HepG2 (cell line): ENCODE data around the gene ESYT3. TPM values are rescaled to one million over a fixed set of nuclear protein-coding genes. Genes with fewer than 3 reads are reported as not detected.

ENCODE experiments used
- NCOA1 ChIP-seq: sonication (generic); formaldehyde crosslinking; IDR thresholded peaks from 2 replicates; pipeline ENCODE4 v1.9.0; 2021; ENCODE audit warnings: missing genetic modification reagents
- NRL ChIP-seq: sonication (generic); formaldehyde crosslinking; IDR thresholded peaks from 2 replicates; pipeline ENCODE4 v1.5.0; 2020; ENCODE audit warnings: missing genetic modification reagents, mild to moderate bottlenecking, moderate library complexity, borderline replicate concordance
- RBM22 ChIP-seq: fragments of 200-400 bp; formaldehyde crosslinking; optimal IDR thresholded peaks from 2 replicates; pipeline ENCODE3; 2017; ENCODE audit warnings: mild to moderate bottlenecking, low read length, moderate library complexity
- SAFB2 ChIP-seq: sonication (generic); formaldehyde crosslinking; IDR thresholded peaks from 2 replicates; pipeline ENCODE4 v1.5.1; 2020; ENCODE audit warnings: missing genetic modification reagents, low read depth, mild to moderate bottlenecking, borderline replicate concordance
- SRF ChIP-seq: IDR thresholded peaks from 2 replicates; pipeline ENCODE4 v1.6.1; 2011; ENCODE audit warnings: mild to moderate bottlenecking, low read depth, low read length, moderate library complexity
- ZNF256 ChIP-seq: sonication (generic); formaldehyde crosslinking; conservative IDR thresholded peaks from 2 replicates; pipeline ENCODE4 v1.4.0; 2020; ENCODE audit warnings: missing genetic modification reagents
- ZNF326 ChIP-seq: sonication (generic); formaldehyde crosslinking; IDR thresholded peaks from 2 replicates; pipeline ENCODE4 v1.4.0; 2020; ENCODE audit warnings: missing genetic modification reagents, borderline replicate concordance
- ZNF501 ChIP-seq: sonication (generic); formaldehyde crosslinking; IDR thresholded peaks from 2 replicates; pipeline ENCODE4 v1.5.1; 2020; ENCODE audit warnings: mild to moderate bottlenecking, moderate library complexity, missing genetic modification reagents
- ZNF839 ChIP-seq: sonication (generic); formaldehyde crosslinking; IDR thresholded peaks from 2 replicates; pipeline ENCODE4 v1.4.0; 2020; ENCODE audit warnings: missing genetic modification reagents, mild to moderate bottlenecking, borderline replicate concordance
- polyA plus RNA-seq, 8 experiments: library from polyadenylated mRNA; depleted of rRNA in 3 of 8; stranded (reverse) in 7 of 8; unstranded in 1 of 8; fragments of >200 nt; fragmentation: Illumina TruSeq in 4 of 8; extraction: Trizol in 4 of 8; gene quantifications; 2 replicates each; pipeline versions ENCODE4 v1.2.1 to v1.2.3, GENCODE V29; 2011 to 2016; ENCODE audit warnings: low read depth in 4 of 8, missing spikeins in 1 of 8, mixed read lengths in 1 of 8; ENCODE audit not compliant: insufficient read depth in 1 of 8
- total RNA-seq, 5 experiments: library from RNA; depleted of rRNA; stranded (reverse); fragments of >200 nt; fragmentation: Illumina TruSeq; extraction: Trizol; gene quantifications; 2 replicates each; pipeline ENCODE4 v1.2.3, GENCODE V29; 2016; ENCODE audit warnings: low read depth in 1 of 5
- TF ChIP-seq, protein P1 (sequence below): sonication (generic); formaldehyde crosslinking; IDR thresholded peaks from 2 replicates; pipeline ENCODE4 v1.4.0; 2020; ENCODE audit warnings: missing genetic modification reagents
- TF ChIP-seq, protein P2 (sequence below): sonication (generic); formaldehyde crosslinking; conservative IDR thresholded peaks from 2 replicates; pipeline ENCODE4 v1.4.0; 2020; ENCODE audit warnings: missing genetic modification reagents
- TF ChIP-seq, protein P3 (sequence below): IDR thresholded peaks from 2 replicates; pipeline ENCODE4 v1.6.1; 2016; ENCODE audit warnings: mild to moderate bottlenecking
- TF ChIP-seq, protein P4 (sequence below): sonication (generic); formaldehyde crosslinking; IDR thresholded peaks from 2 replicates; pipeline ENCODE4 v1.5.1; 2020; ENCODE audit warnings: mild to moderate bottlenecking, missing genetic modification reagents, moderate library complexity
- TF ChIP-seq, protein P5 (sequence below): sonication (generic); formaldehyde crosslinking; IDR thresholded peaks from 2 replicates; pipeline ENCODE4 v1.4.0; 2020; ENCODE audit warnings: missing genetic modification reagents
- TF ChIP-seq, protein P6 (sequence below): sonication (generic); formaldehyde crosslinking; IDR thresholded peaks from 2 replicates; pipeline ENCODE4 v1.8.0; 2022; ENCODE audit warnings: missing genetic modification reagents, mild to moderate bottlenecking, moderate library complexity, borderline replicate concordance

Gene ESYT3
- total and polyA plus RNA-seq, 2 of the 13 experiments (the other 11 are each of a cell fraction or from before 2014, with no cell fraction given): 1.5 to 4.1 TPM

DNA sequence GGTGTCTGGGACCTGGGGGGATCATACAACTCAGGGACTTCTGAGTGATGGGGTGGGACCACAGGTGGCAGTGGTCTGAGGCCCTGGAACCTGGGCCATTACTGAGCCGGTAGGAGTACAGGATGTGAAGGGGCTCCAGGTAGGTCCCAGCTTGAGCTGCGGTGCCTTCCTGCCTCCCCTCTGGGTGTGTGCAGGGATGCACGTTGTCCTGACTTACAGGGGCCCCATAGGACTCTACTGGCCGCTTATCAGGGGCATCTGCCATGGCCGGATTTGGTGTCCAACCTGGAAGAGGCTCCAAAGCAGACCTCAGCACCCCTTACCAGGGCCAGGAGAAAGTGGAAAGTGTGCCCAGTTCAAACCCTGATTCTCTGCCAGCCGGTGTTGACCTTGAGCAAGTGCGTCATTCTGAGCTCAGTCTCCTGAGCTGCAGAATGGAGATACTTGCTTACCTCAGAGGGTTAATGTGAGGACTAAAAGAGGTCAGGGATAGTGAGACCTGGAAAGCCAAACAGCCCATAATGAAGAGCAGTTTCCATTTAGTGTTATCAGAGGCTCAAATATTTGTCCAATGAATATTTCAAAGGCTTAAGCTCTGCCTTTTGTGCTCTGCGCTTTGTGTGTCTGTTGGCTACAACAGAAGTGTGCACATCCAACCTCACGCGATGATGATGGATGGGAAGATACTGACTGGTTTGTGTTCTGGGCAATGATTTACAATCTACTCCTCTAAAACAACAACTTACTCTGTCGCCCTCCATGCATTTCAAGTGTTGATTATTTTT lies 35.4 kb upstream of the ESYT3 start (continued):
- TF ChIP-seq SAFB2 (CRISPR knock-in tag) (no peak), RBM22 (no peak), ZNF326 (no peak), NCOA1 (no peak), ZNF501 (no peak), NRL (no peak), ZNF839 (CRISPR knock-in tag) (no peak), SRF (no peak), ZNF256 (CRISPR knock-in tag) (no peak)
- TF ChIP-seq, protein P1, sequence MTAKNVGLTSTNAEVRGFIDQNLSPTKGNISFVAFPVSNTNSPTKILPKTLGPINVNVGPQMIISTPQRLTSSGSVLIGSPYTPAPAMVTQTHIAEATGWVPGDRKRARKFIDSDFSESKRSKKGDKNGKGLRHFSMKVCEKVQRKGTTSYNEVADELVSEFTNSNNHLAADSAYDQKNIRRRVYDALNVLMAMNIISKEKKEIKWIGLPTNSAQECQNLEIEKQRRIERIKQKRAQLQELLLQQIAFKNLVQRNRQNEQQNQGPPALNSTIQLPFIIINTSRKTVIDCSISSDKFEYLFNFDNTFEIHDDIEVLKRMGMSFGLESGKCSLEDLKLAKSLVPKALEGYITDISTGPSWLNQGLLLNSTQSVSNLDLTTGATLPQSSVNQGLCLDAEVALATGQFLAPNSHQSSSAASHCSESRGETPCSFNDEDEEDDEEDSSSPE (CRISPR knock-in tag): no peak
- TF ChIP-seq, protein P2, sequence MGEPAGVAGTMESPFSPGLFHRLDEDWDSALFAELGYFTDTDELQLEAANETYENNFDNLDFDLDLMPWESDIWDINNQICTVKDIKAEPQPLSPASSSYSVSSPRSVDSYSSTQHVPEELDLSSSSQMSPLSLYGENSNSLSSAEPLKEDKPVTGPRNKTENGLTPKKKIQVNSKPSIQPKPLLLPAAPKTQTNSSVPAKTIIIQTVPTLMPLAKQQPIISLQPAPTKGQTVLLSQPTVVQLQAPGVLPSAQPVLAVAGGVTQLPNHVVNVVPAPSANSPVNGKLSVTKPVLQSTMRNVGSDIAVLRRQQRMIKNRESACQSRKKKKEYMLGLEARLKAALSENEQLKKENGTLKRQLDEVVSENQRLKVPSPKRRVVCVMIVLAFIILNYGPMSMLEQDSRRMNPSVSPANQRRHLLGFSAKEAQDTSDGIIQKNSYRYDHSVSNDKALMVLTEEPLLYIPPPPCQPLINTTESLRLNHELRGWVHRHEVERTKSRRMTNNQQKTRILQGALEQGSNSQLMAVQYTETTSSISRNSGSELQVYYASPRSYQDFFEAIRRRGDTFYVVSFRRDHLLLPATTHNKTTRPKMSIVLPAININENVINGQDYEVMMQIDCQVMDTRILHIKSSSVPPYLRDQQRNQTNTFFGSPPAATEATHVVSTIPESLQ (CRISPR knock-in tag): no peak
- TF ChIP-seq, protein P3, sequence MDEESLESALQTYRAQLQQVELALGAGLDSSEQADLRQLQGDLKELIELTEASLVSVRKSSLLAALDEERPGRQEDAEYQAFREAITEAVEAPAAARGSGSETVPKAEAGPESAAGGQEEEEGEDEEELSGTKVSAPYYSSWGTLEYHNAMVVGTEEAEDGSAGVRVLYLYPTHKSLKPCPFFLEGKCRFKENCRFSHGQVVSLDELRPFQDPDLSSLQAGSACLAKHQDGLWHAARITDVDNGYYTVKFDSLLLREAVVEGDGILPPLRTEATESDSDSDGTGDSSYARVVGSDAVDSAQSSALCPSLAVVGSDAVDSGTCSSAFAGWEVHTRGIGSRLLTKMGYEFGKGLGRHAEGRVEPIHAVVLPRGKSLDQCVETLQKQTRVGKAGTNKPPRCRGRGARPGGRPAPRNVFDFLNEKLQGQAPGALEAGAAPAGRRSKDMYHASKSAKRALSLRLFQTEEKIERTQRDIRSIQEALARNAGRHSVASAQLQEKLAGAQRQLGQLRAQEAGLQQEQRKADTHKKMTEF (CRISPR knock-in tag): 0 out of 2 replicates have a peak, but pooled peaks have one; percentile 21
- TF ChIP-seq, protein P4, sequence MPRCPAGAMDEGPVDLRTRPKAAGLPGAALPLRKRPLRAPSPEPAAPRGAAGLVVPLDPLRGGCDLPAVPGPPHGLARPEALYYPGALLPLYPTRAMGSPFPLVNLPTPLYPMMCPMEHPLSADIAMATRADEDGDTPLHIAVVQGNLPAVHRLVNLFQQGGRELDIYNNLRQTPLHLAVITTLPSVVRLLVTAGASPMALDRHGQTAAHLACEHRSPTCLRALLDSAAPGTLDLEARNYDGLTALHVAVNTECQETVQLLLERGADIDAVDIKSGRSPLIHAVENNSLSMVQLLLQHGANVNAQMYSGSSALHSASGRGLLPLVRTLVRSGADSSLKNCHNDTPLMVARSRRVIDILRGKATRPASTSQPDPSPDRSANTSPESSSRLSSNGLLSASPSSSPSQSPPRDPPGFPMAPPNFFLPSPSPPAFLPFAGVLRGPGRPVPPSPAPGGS (CRISPR knock-in tag): no peak
- TF ChIP-seq, protein P5, sequence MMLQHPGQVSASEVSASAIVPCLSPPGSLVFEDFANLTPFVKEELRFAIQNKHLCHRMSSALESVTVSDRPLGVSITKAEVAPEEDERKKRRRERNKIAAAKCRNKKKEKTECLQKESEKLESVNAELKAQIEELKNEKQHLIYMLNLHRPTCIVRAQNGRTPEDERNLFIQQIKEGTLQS (CRISPR knock-in tag): no peak
- TF ChIP-seq, protein P6, sequence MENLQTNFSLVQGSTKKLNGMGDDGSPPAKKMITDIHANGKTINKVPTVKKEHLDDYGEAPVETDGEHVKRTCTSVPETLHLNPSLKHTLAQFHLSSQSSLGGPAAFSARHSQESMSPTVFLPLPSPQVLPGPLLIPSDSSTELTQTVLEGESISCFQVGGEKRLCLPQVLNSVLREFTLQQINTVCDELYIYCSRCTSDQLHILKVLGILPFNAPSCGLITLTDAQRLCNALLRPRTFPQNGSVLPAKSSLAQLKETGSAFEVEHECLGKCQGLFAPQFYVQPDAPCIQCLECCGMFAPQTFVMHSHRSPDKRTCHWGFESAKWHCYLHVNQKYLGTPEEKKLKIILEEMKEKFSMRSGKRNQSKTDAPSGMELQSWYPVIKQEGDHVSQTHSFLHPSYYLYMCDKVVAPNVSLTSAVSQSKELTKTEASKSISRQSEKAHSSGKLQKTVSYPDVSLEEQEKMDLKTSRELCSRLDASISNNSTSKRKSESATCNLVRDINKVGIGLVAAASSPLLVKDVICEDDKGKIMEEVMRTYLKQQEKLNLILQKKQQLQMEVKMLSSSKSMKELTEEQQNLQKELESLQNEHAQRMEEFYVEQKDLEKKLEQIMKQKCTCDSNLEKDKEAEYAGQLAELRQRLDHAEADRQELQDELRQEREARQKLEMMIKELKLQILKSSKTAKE (CRISPR knock-in tag): peak; percentile 67; the same call in 1 of the 2 replicates
